AG04449 (cell line): Measurements from ENCODE around the gene DNAH5.

Experiments used
- CTCF ChIA-PET: fragments of 350-600 bp; formaldehyde crosslinking; extraction: SDS; loops from one replicate; lab custom pipeline; 2021; ENCODE audit warnings: antibody characterized with exemption; lab: Yijun Ruan, JAX
- POLR2A ChIA-PET: fragments of 400-600, 350-600 bp; formaldehyde crosslinking; extraction: SDS; loops from one replicate; lab custom pipeline; 2020; ENCODE audit warnings: antibody characterized with exemption, inconsistent platforms; lab: Yijun Ruan, JAX
- DNase-seq: peaks from one replicate; pipeline ENCODE4 v3.0.0-alpha.2; 2010; ENCODE audit warnings: low read depth, low spot score
- H3K4me3 ChIP-seq: 2 replicates; pipeline ENCODE4 v1.5.1; 2011; ENCODE audit warnings: low read depth, mild to moderate bottlenecking, control low read depth, low read length
- CTCF ChIP-seq: IDR thresholded peaks from one replicate; pipeline ENCODE4 v1.5.1; 2011; ENCODE audit warnings: mild to moderate bottlenecking, moderate library complexity, low read length, control low read depth, inconsistent platforms; ENCODE audit not compliant: insufficient read depth; ENCODE audit errors: missing control alignments

The DNAH5 gene

GRCh38 chr5:13783726-13784125 lies 160.8 kb downstream of the DNAH5 start:
- POLR2A ChIA-PET: no interaction called here

GRCh38 chr5:13780081-13780480 lies 164.4 kb downstream of the DNAH5 start:
- H3K4me3 ChIP-seq: no peak overlapping the region
- no peak for TF ChIP-seq CTCF
- ChIA-PET CTCF (no interaction called here), POLR2A (no interaction called here)
- DNase-seq: no peak

More at GRCh38 chr5:13783726-13784125, 160.8 kb downstream of the DNAH5 start:
- CTCF ChIA-PET: no interaction called here
- TF ChIP-seq CTCF: no peak
- no peak for DNase-seq
- H3K4me3 ChIP-seq: no peak overlapping the region

- DNase-seq: no peak
- no peak overlapping the region for H3K4me3 ChIP-seq
- ChIA-PET CTCF (no interaction called here), POLR2A (no interaction called here)
- no peak for TF ChIP-seq CTCF
Measured at GRCh38 chr5:13773649-13774048, 170.8 kb downstream of the DNAH5 start.

GRCh38 chr5:13771011-13771571 lies 173.4 kb downstream of the DNAH5 start:
- POLR2A ChIA-PET: no interaction called here
- DNase-seq: no peak
- CTCF ChIA-PET: no interaction called here
- TF ChIP-seq CTCF: no peak
- H3K4me3 ChIP-seq: no peak overlapping the region

GRCh38 chr5:13766236-13766635 lies 178.3 kb downstream of the DNAH5 start:
- ChIA-PET CTCF (no interaction called here), POLR2A (no interaction called here)
- H3K4me3 ChIP-seq: no peak overlapping the region
- no peak for TF ChIP-seq CTCF
- DNase-seq: no peak

- POLR2A ChIA-PET: no interaction called here
- no peak overlapping the region for H3K4me3 ChIP-seq
- TF ChIP-seq CTCF: no peak
- no peak for DNase-seq
- CTCF ChIA-PET: no interaction called here
Measured at GRCh38 chr5:13763719-13764118, 180.8 kb downstream of the DNAH5 start.
